A673 (cell line): ENCODE data around the gene MKRN2. TPM values are rescaled to one million over a fixed set of nuclear protein-coding genes. Genes with fewer than 3 reads are reported as not detected.

ENCODE experiments used
- BruUV-seq: library from RNA; stranded (reverse); fragments of 400-500 nt; replicated peaks from 2 replicates; lab custom pipeline; 2021; lab: Mats Ljungman, UMichigan
- CTCF ChIA-PET: fragments of 300-600 bp; sonication (Branson Sonifier 250); formaldehyde crosslinking; loops from one replicate; lab custom pipeline; 2022; ENCODE audit warnings: antibody characterized with exemption; lab: Charles Lee
- POLR2A ChIA-PET: fragments of 300-600 bp; sonication (Branson Sonifier 250); formaldehyde crosslinking; loops from one replicate; lab custom pipeline; 2022; ENCODE audit warnings: antibody characterized with exemption; ENCODE audit not compliant: low non-redundant PET; lab: Charles Lee
- DNase-seq: peaks from one replicate; pipeline ENCODE4 v3.0.0-alpha.2; 2015; ENCODE audit warnings: low spot score
- H3K27ac ChIP-seq: fragments of 200-600 bp; sonication (generic); 2 replicates; pipeline ENCODE4 v1.5.1; 2016; ENCODE audit warnings: mixed run types, low read depth, mild to moderate bottlenecking, mixed read lengths, antibody characterized with exemption, low read length; ENCODE audit not compliant: poor library complexity, severe bottlenecking
- H3K27me3 ChIP-seq: fragments of 200-600 bp; sonication (generic); replicated peaks from 2 replicates; pipeline ENCODE4 v1.6.1; 2017; ENCODE audit warnings: mixed run types, low read depth, mild to moderate bottlenecking, mixed read lengths, antibody characterized with exemption, low read length; ENCODE audit not compliant: insufficient read depth, poor library complexity
- H3K36me3 ChIP-seq: fragments of 200-600 bp; sonication (generic); 2 replicates; pipeline ENCODE4 v1.6.1; 2016; ENCODE audit warnings: mixed run types, mild to moderate bottlenecking, mixed read lengths, antibody characterized with exemption, low read length; ENCODE audit not compliant: insufficient read depth, poor library complexity, severe bottlenecking
- H3K4me1 ChIP-seq: fragments of 200-600 bp; sonication (generic); 2 replicates; pipeline ENCODE4 v1.6.1; 2017; ENCODE audit warnings: mixed run types, mild to moderate bottlenecking, mixed read lengths, antibody characterized with exemption, low read length; ENCODE audit not compliant: insufficient read depth, poor library complexity, severe bottlenecking
- H3K4me3 ChIP-seq: fragments of 200-600 bp; sonication (generic); 2 replicates; pipeline ENCODE4 v1.5.1; 2016; ENCODE audit warnings: low read depth, mixed run types, mild to moderate bottlenecking, mixed read lengths, low read length; ENCODE audit not compliant: poor library complexity, severe bottlenecking
- H3K9me3 ChIP-seq: fragments of 200-600 bp; sonication (generic); 2 replicates; pipeline ENCODE4 v1.6.1; 2016; ENCODE audit warnings: mixed run types, low read depth, mild to moderate bottlenecking, mixed read lengths, antibody characterized with exemption, low read length; ENCODE audit not compliant: poor library complexity, severe bottlenecking
- EZH2 ChIP-seq: fragments of 200-600 bp; sonication (generic); IDR thresholded peaks from 2 replicates; pipeline ENCODE4 v1.6.1; 2017; ENCODE audit warnings: borderline replicate concordance, low read depth, mild to moderate bottlenecking, mixed read lengths, antibody characterized with exemption, low read length; ENCODE audit not compliant: poor library complexity, severe bottlenecking
- intact Hi-C: fragments of 100-400 bp; cut with micrococcal nuclease; formaldehyde crosslinking; loops from one replicate; pipeline ENCODE4 v1.10.0; 2022; ENCODE audit not compliant: unreplicated experiment
- total RNA-seq: library from RNA; stranded (reverse); gene quantifications from 2 replicates; pipeline ENCODE4 v1.2.3, GENCODE V29; 2021
- TF ChIP-seq, protein P1 (sequence below): fragments of 300-800, 200-600 bp; sonication (generic); conservative IDR thresholded peaks from 2 replicates; pipeline ENCODE4 v1.5.1; 2017; ENCODE audit warnings: low read depth, mild to moderate bottlenecking, antibody characterized with exemption, low read length, moderate library complexity, mixed read lengths

Gene MKRN2
- total RNA-seq, 1 experiment from 2014 or later = 47.3 TPM

DNA sequence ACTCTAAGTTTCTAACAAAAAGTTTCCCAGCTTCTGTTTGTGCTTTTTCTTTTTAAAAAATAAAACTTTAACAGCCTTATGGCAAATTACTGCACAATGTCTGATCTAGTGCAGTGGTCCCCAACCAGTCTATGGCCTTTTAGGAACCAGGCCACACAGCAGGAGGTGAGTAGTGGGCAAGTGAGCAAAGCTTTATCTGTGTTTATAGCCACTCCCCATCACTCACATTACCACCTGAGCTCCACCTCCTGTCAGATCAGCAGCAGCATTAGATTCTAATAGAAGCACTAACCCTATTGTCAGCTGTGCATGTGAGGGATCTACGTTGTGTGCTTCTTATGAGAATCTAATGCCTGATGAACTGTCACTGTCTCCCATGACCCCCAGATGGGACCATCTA, 5.6 kb downstream of the MKRN2 start:
- intact Hi-C loops = no loop called here
- POLR2A ChIA-PET = no interaction called here
- H3K27ac ChIP-seq = no peak overlapping the region
- DNase-seq = no peak
- H3K4me1 ChIP-seq = peaks cover 11% of the 10 kb centered on the region
- H3K36me3 ChIP-seq = no peaks in the 10 kb centered on the region
- BruUV-seq = no TSS peak
- no peaks in the 10 kb centered on the region for H3K27me3 ChIP-seq
- peaks cover 7% of the 10 kb centered on the region for H3K9me3 ChIP-seq
- TF ChIP-seq, protein P1, sequence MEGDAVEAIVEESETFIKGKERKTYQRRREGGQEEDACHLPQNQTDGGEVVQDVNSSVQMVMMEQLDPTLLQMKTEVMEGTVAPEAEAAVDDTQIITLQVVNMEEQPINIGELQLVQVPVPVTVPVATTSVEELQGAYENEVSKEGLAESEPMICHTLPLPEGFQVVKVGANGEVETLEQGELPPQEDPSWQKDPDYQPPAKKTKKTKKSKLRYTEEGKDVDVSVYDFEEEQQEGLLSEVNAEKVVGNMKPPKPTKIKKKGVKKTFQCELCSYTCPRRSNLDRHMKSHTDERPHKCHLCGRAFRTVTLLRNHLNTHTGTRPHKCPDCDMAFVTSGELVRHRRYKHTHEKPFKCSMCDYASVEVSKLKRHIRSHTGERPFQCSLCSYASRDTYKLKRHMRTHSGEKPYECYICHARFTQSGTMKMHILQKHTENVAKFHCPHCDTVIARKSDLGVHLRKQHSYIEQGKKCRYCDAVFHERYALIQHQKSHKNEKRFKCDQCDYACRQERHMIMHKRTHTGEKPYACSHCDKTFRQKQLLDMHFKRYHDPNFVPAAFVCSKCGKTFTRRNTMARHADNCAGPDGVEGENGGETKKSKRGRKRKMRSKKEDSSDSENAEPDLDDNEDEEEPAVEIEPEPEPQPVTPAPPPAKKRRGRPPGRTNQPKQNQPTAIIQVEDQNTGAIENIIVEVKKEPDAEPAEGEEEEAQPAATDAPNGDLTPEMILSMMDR = no peak
- TF ChIP-seq EZH2 = no peak
- H3K4me3 ChIP-seq = no peak overlapping the region
- CTCF ChIA-PET = no interaction called here

DNA sequence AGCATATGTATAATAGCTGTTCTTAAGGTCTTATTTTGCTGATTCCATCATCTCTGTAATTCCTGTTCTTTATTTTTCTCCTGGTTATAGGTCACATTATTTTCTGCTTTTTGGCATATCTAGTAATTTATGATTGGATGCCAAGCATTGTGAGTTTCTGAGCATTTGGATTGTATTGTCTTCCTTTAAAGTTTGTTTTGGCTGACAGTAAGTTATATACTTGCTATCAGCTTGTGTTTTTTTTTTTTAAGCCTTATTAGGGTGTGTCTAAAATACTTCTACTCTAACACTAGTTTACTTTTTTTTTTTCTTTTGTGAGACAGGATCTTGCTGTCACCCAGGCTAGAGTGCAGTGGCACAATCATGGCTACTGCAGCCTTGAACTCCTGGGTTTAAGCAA, 10.1 kb downstream of the MKRN2 start:
- H3K27ac ChIP-seq = no peak overlapping the region
- no TSS peak for BruUV-seq
- peaks cover 4% of the 10 kb centered on the region for H3K4me1 ChIP-seq
- DNase-seq = no peak
- ChIA-PET CTCF (interaction anchor here (0.7 kb wide), 1 partner anchor 142 kb away, joined by 7 read pairs; no protein-coding TSS in a partner anchor), POLR2A (no interaction called here)
- peaks cover 24% of the 10 kb centered on the region for H3K36me3 ChIP-seq
- intact Hi-C loops = no loop called here
- no peaks in the 10 kb centered on the region for H3K27me3 ChIP-seq
- H3K9me3 ChIP-seq = peaks cover 7% of the 10 kb centered on the region
- TF ChIP-seq, protein P1 = no peak
- TF ChIP-seq EZH2 = no peak
- H3K4me3 ChIP-seq = no peak overlapping the region

DNA sequence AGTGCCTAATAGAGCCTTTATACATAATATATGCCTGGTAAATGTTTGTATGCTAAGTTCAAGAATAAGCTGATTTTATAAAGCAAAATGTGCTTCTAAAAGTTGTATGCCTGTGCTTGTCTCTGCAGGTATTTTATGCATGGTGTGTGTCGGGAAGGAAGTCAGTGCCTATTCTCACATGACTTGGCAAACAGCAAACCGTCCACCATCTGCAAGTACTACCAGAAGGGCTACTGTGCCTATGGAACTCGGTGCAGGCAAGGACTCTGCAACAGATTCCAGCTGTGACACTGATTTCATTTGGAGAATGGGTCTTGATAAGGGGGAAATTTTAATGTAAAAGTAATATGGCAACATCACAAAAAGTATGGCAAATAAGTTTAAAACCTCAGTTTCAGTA, 11.9 kb downstream of the MKRN2 start:
- peaks cover 39% of the 10 kb centered on the region for H3K36me3 ChIP-seq
- no peak overlapping the region for H3K27ac ChIP-seq
- CTCF ChIA-PET = no interaction called here
- intact Hi-C loops = no loop called here
- no peaks in the 10 kb centered on the region for H3K4me1 ChIP-seq
- POLR2A ChIA-PET = no interaction called here
- TF ChIP-seq EZH2 = no peak
- TF ChIP-seq, protein P1 = no peak
- no peaks in the 10 kb centered on the region for H3K27me3 ChIP-seq
- no peak overlapping the region for H3K4me3 ChIP-seq
- peaks cover 7% of the 10 kb centered on the region for H3K9me3 ChIP-seq
- DNase-seq = no peak
- BruUV-seq = no TSS peak
